ENCODE measurements around the gene ITM2C. TPM values are rescaled to one million over a fixed set of nuclear protein-coding genes. Genes with fewer than 3 reads are reported as not detected.

The ITM2C gene
- polyA plus RNA-seq, 3 donors, result 1.4 to 3.2 (median 2.9) TPM

DNA sequence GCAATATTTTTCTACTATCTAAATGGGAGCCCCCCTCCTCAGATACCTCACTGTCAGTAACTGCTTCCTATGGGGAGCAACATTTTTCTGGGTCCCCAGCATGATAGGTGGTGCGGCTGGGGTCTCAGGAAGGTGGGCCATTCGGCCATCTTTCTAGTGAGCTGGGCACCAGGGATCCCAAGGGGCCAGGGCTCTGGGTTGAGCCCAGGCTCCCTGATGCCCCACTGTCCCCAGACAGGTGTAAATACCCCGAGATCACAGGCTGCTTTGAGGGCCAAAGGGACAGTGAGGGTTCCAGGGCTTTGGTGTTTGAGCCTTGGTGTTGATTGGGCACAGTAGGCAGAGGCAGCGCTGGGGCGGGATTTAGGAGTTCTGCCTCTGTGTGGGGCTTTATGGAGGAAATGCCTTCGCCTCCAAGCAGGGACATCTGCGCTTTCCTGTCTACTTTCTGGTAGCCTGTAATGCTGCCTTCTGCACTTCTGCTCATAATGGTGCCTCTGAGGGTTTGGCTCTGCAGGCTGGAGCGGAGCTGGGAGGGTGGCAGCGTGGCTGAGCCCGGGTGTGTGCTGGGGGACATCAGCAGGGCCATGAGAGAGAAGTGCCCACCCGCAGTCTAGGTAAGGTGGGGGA is 5.3 kb downstream of the ITM2C start:
- no peak for TF ChIP-seq CTCF (IDR thresholded peaks at IDR 0.05)
- Mint-ChIP-seq H3K27me3 (ENCODE audit: low read depth in 3 of 3) (peaks cover 22 to 30% (median 23%) of the 10 kb centered on the region in 3 donors), H3K36me3 (peaks cover 0 to 3% of the 10 kb centered on the region in 2 donors), H3K27ac (no peak overlapping the region), H3K4me3 (peak overlapping the region; percentile 49 to 72), H3K4me1 (peaks cover 52% of the 10 kb centered on the region), H3K9me3 (peaks cover 0 to 3% (median 0%) of the 10 kb centered on the region in 7 donors)
- 22% methylated on average over 11 of the region's 11 CpGs for WGBS (ENCODE audit: insufficient coverage)
- Histone ChIP-seq H3K4me1 (ENCODE audit: control insufficient read depth in 1 of 2, insufficient read depth in 2 of 2, low read length in 2 of 2) (peaks cover 40 to 46% of the 10 kb centered on the region in 2 donors), H3K4me2 (replicated peaks; ENCODE audit: extremely low read depth, low read length, poor library complexity, severe bottlenecking) (peak overlapping the region; percentile 24), H3K79me2 (ENCODE audit: insufficient read depth, low read length) (no peaks in the 10 kb centered on the region), H3K9ac (ENCODE audit: insufficient read depth, low read length, poor library complexity, severe bottlenecking) (no peak overlapping the region), H3K36me3 (replicated peaks in 1 of 2; ENCODE audit: control insufficient read depth in 1 of 2, insufficient read depth in 2 of 2, low read length in 2 of 2) (no peaks in the 10 kb centered on the region), H4K20me1 (ENCODE audit: insufficient read depth, low read length) (no peaks in the 10 kb centered on the region), H3K27me3 (ENCODE audit: control insufficient read depth in 2 of 2, insufficient read depth in 2 of 2, low read length in 2 of 2) (peaks cover 0 to 18% of the 10 kb centered on the region in 2 donors), H3K9me3 (replicated peaks in 1 of 2; ENCODE audit: control insufficient read depth in 1 of 2, insufficient read depth in 1 of 2, low read length in 2 of 2) (no peaks in the 10 kb centered on the region), H3K4me3 (replicated peaks in 1 of 3; ENCODE audit: low read depth in 2 of 3, low read length in 3 of 3) (no peak overlapping the region), H3K27ac (ENCODE audit: low read depth in 1 of 2, low read length in 2 of 2) (no peak overlapping the region), H2AFZ (ENCODE audit: insufficient read depth, low read depth, low read length, poor library complexity, severe bottlenecking) (peak overlapping the region; percentile 41)
- no peak for DNase-seq
- intact Hi-C loops (cut with micrococcal nuclease), result no loop called here

GRCh38 chr2:230870544-230871360 is 6.0 kb downstream of the ITM2C start:
- 10% methylated on average over 15 of the region's 18 CpGs for WGBS (ENCODE audit: insufficient coverage)
- Histone ChIP-seq H3K4me1 (ENCODE audit: control insufficient read depth in 1 of 2, insufficient read depth in 2 of 2, low read length in 2 of 2) (peaks cover 33 to 39% of the 10 kb centered on the region in 2 donors), H2AFZ (ENCODE audit: insufficient read depth, low read depth, low read length, poor library complexity, severe bottlenecking) (peak overlapping the region; percentile 41), H3K9me3 (replicated peaks in 1 of 2; ENCODE audit: control insufficient read depth in 1 of 2, insufficient read depth in 1 of 2, low read length in 2 of 2) (no peaks in the 10 kb centered on the region), H3K27me3 (ENCODE audit: control insufficient read depth in 2 of 2, insufficient read depth in 2 of 2, low read length in 2 of 2) (peaks cover 0 to 11% of the 10 kb centered on the region in 2 donors), H3K9ac (ENCODE audit: insufficient read depth, low read length, poor library complexity, severe bottlenecking) (peak overlapping the region; percentile 32), H4K20me1 (ENCODE audit: insufficient read depth, low read length) (no peaks in the 10 kb centered on the region), H3K27ac (ENCODE audit: low read depth in 1 of 2, low read length in 2 of 2) (no peak overlapping the region), H3K4me3 (replicated peaks in 1 of 3; ENCODE audit: low read depth in 2 of 3, low read length in 3 of 3) (no peak overlapping the region), H3K36me3 (replicated peaks in 1 of 2; ENCODE audit: control insufficient read depth in 1 of 2, insufficient read depth in 2 of 2, low read length in 2 of 2) (no peaks in the 10 kb centered on the region), H3K4me2 (replicated peaks; ENCODE audit: extremely low read depth, low read length, poor library complexity, severe bottlenecking) (peak overlapping the region; percentile 24), H3K79me2 (ENCODE audit: insufficient read depth, low read length) (no peaks in the 10 kb centered on the region)
- Mint-ChIP-seq H3K4me1 (peaks cover 46% of the 10 kb centered on the region), H3K27me3 (ENCODE audit: low read depth in 3 of 3) (peaks cover 15 to 23% (median 16%) of the 10 kb centered on the region in 3 donors), H3K9me3 (peaks cover 0 to 3% (median 0%) of the 10 kb centered on the region in 7 donors), H3K4me3 (peak overlapping the region in 1 of 2 donors; percentile 72), H3K36me3 (peaks cover 0 to 3% of the 10 kb centered on the region in 2 donors), H3K27ac (peak overlapping the region in 2 of 7 donors; percentile 45 to 57)
- intact Hi-C loops (cut with micrococcal nuclease), result no loop called here
- DNase-seq, result no peak
- TF ChIP-seq CTCF (IDR thresholded peaks at IDR 0.05), result no peak

Data from CD14-positive monocyte (primary cell).